H4 (cell line): Measurements from ENCODE around the gene TTC13. TPM values are rescaled to one million over a fixed set of nuclear protein-coding genes. Genes with fewer than 3 reads are reported as not detected.

Source experiments
- DNase-seq: peaks from one replicate; pipeline ENCODE4 v3.0.0-alpha.2; 2015; ENCODE audit warnings: low spot score
- total RNA-seq: library from RNA; depleted of rRNA; stranded (reverse); fragments of >200 nt; shearing (Covaris generic); gene quantifications from 2 replicates; pipeline ENCODE4 v1.2.3, GENCODE V29; 2014

Gene TTC13
- total RNA-seq, 1 experiment from 2014 or later: 8.3 TPM

DNA sequence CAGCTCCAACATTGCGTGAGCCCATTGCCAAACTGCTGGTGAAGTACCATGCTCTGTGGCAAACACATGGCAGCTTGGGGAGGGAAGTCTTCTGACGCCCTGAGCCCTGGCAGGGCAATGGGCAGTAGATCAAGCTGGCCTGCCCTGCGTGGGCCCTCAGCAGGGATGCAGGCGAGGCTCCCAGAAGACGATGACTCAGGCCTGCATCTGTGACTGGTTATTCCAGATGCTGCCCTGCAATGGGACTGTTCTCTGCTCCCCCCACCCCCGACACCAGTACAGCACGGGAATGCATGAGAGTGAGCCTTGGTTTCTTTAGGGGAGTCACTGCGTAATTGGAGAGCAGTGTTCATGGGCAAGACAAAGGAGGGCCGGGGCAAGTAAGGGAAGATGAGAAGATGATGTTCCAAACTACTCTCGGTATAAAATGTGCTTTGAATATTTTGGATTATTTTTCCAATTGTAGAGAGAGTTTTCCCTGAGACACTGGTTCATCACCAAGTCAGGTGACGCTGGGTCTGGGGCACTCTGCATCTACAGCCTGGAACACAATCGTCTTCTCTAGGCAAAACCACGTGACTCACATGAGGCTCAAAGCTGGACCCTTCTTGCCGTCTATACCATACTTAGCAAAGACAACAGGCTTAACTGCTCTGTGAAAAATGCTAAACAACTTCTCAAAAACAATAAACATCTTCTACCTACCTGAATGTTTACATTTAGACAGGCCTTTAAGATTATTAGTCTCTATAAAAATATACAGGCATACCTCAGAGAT is 101.3 kb downstream of the TTC13 start:
- peak; percentile 43 for DNase-seq

DNA sequence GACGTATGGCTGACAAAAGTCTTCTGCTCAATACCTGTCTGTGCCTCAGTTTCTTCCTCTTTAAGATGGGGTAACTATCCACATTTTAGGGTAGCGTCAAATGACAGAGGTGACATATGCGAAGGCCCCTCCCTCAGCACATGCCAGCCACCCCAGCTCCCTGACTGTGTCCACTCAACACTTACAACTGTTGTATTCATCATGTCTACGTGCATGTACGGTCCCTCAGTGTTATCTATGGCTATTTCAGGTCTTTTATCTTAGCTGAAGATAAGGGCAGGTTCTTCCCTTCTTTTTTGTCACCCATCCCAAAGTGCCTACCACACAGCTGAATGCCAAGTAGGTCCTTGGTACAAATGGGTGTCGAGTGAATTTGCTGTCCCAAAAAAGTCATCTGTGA is 102.0 kb downstream of the TTC13 start:
- no peak for DNase-seq

DNA sequence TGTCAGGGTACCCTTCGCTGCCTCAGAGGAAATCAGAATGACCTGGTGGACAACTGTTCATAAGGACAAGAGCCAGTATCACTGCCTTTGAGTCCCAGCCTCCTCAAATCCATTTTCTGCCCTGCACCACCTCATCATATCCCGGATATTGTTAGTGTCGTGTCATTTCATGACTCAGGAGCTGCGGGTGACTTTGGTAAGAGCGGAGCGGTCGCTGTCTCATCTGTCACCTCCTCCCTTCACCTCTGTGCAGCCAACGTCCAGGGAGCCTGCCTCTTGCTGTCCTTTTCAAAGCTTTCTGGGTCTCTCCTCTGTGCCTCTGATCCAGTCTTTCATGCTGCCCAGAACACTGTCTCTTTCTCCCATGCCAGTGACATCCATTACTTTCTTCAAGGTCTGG is 103.3 kb downstream of the TTC13 start:
- DNase-seq: no peak

DNA sequence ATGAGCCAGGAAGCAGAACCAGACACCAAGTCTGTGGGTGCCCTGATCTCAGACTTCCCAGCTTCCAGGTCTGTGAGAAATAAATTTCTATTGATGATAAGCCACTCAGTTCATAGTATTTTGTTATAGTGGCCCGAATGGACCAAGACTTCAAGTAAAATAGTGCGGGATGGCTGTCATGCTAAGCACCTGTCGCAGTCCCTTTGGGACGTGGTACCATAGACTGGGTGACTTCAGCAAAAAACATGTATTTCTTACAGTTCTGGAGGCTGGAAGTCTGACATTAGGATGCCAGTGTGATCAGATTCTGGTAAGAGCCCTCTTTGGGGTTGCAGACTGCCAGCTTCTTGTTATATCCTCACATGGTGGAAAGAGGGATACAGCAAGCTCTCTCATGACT is 107.7 kb downstream of the TTC13 start:
- DNase-seq: no peak

DNA sequence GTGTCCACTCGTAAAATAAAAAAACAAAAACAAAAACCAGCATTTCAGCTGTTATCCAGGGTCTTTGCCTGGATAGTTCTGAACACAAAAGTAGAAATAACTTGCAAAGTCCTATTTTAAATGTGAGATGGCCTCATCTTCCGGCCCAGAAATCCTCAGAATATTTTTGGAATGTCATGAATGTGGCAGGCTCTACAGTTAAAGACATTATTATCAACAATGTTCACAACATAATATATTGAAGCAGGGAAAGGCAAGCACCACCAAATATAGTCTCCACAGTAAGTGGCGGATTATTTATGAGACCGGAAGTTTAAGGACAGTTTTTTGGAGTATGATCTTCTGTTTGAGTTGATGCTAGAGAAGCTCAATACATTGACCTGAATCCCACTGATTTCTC is 109.2 kb downstream of the TTC13 start:
- no peak for DNase-seq

DNA sequence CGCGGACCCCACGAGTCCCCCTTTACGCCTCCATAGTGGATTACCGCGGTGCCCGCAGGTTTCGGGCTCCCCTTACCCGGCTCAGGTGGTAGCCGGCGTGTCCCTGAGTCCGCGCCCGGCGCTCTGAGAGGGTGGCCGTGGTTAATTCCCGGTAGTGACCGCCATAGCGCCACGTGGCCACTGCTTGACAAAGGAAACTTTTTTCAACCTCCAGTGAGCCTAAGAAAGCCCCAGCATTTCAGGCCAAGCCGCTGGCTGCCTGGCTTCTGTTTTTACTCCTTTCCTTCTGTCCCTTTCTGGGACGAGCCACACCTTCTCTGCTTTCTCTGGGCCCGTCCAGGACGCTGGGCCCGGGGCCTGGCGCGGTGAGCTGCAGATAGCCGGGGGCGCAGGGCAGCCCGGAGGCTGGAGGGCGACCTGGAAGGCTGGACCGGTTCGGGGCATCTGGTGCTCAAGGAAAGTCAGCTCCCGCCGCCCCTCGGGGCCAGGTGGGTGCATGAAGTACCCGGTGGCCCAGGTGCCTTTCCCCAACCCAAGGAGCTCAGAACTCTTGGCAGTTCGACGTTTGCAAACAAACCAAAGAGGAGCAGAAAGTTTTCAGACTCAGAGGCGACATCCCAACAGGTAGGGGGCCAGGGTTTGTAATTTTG is 109.8 kb downstream of the TTC13 start:
- peak; percentile 52 for DNase-seq

DNA sequence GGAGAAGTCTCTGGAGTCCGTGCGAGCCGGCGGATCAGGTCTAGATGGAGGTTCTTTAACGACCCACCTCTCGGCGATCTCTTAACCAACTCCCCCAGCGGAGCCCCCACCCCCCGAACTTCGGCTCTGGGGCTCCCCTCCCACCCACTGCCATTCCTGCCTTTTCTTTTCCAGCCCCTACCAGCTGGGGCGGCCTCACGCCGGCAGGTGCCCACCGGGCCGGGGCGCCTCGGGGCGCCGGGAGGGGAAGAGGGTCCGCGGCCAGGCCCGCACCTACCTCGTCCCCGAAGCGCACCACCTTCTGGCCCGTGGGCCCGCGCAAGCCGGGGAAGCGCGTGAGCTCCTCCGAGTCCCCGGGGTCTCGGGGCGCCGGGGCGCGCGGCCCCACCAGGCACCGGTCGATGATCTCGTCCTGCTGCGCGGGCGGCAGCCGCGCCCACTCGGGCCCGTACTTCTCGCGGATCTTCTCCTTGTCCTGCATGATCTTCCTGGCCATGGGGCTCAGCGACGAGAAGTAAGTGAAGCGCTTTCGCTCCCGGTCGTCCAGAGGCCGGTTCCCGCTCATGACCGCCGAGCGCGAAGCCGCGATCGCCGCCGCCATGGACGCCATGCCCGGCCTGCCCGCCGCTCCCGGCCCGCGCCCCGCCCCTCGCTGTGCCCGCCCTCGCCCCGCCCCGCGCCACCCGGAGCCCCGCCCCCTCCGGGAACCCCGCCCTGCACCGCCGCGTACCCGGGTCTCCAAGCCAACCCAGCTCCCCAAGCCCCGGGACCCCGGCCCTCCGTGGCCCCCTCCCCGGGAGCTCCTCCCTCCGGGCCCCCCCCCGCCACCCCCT is 110.5 kb downstream of the TTC13 start, which contains the start of gene C1orf198:
Gene C1orf198 (minus strand): TSS at position 619 of the 833 bp plus-strand sequence. CDS start 9 bp downstream, at position 610.
- DNase-seq: no peak

DNA sequence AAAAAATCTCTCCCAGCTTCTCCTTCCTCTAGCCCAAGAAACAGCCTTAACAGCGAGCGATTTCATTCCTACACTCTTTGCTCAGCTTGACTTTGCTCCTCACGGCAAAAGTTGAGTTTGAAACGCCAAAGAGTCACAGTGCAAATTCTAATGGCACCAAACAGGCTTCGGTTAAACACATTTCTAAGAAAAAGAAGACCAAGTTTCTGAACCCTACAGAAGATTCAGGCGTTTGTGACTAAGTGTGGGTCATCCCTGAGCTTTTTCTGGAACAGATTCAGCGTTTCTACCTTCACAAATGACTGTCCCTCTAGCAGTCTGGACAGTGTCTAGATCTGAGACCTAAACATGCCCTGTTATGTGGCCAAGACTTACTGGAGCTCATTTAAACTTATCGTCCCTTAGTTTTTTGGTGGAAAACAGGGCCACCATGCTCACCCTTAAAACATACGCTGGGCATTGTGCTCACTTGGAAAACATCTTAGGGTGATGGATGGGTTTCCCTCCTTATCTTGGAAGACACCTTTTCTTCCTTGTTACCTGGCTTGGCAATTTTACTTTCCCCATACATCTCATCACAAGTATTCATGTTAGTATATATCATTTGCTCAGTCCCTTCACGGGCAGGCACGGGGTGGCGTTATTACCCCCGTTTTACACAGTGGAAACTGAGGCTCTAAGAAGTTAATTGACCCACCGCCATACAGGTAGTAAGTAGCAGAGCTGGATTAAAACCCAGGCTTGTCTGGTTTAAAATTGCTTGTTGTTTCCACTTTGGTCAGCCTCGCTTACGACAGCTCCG is 111.4 kb downstream of the TTC13 start:
- no peak for DNase-seq

DNA sequence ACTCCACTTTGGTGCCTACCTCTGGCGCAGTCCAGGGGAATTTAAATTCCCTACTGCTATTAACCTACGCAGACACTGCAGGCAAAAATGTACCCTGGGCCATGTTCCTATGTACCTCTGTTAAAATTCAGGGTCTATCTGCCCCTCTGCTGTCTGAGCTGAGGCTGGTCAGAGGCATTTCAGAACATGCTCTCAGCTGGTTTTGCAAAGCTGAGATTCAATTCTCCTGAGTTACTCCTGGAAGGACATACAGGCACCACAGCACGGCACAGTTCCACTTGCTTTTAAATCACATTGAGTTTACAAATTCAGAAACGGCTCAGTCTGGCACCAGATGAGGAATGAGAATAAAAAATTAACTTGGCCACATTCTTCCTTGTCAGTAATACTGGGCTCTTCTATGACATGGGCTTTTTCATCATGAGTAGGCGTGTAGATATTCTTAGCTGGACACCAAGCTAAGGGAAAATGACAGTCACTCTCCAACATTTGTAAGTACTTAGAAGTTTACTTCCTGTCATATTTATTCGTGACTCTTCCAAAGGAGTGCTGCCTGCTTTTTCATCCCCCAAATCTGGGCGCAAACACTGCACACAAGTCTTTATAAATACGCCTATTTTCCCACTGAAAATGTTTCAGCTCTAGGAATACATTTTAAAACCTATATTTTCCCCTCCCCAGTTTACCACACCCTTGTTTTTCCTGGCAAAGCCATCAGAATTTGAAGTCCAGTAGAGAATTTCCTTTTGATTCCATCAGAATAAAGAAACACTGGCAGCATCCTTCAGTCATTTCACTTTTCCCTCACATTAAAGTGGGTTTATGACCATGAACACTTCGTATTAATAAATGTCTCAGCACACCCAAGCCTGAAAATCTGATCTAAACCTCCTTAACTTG is 112.2 kb downstream of the TTC13 start:
- no peak for DNase-seq

DNA sequence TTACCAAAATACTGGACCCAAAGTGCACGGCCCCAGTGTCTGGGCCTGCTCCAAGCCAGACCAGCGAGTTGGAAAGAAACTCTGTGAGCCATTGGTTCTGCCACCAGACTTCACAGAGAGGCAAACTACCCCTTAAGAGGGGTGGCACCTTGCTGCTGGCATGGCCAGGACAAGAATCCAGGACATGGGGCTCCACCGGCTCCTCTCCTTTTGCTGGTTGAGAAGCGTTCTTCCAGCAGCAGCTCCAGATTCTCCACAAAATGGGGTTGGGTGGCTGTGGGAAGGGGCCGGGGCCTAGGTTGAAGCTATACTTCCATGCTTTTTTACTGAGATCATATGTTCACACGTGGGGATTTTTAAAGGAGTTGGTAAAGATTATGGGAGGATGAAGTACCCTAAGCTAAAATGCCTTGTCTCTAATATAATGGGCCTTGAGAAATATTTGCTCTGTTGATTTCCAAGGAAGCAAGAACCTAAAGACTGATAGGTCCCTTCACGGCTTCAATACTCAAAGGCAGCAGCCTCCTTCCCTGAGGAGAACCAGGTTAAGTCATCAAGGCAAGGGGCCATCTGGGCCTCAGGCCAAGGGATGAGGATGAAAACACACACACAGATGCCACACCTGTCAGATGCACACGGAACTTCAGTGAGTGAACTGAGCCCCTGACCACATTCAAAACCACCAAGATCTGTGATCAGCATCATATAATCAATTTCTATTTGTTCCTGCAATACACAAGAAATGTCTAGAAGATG is 113.4 kb downstream of the TTC13 start:
- no peak for DNase-seq

DNA sequence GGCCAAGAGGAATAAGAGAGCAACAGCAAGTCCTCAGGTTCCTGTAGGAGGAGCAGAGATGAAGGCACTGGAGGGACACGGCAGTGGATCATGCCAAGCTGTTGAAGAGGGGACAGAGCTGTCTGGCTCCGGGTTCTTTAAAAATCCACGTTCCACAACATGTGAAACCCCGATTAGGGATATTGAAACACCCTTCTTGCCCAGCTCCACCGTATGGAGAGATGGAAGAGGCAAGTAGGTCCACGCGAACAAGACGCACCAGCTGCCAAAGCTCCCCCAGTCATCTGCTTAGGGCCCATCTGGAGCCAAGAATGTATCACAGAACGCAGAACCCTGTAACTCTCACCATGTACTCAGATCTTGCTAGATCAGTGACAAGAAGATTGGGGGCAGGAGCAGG is 114.2 kb downstream of the TTC13 start:
- no peak for DNase-seq

DNA sequence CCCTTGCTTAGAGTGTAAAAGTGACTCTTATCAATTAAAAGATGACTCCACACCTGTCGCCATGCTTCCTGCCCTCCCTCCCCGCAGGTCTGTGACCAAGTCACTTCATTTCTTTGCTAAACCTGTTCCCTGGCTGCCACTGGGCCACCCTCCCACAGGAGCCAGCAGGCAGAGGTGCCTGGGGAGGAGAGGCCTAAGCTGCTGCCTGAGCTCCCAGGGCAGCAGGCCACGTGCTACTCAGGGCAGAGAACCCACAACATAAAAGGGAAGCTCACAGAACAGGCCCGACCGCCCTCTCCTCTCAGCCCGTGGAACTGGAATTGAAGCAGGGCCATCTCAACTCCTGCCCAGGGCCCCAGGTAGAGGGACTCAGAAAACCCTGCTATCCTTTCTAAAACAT is 115.2 kb downstream of the TTC13 start:
- no peak for DNase-seq

DNA sequence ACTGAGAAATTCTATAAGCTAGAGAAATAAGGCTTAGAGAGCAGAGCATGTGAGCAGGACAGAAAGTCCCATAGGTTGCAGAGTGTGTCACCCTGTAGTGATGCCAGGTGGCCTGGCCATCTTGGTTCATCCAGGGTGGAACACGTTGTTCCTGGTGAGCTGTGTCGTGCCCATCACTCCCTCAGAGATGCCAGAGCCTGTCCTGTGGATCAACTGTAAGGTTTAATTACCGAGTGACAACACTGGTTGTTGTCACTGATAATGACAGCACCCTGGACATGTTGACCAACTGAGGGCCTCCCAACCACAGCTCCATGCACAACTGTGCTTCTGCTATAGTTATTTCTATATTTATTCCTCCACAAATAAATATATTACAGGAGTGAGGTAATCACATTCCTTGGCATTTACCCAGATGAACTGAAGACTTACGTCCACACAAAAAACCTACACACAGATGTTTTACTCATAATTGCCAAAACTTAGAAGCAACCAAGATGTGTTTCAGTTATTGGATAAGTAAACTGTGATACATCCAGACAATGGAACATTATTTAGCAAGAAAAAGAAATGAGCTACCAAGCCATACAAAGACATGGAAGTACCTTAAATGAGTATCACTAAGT is 116.6 kb downstream of the TTC13 start:
- no peak for DNase-seq

DNA sequence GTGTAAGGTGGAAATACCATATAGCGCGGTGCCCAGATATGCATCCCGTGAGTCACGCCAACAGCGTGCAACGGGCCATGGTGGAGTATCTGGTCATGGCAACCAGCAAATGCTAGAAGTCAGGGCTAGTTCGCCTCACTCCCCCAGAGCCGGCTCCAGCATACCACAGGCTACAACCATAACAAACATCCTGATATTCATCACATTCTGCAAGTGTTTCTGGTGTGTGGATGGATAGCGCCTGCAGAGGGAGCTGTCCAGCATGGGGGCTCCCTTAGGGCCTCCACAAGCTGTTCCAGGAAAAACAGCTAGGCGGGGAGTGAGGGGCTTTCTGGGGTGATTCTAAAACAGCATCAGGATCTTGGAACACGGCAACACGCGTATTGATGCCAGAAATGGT is 117.2 kb downstream of the TTC13 start:
- DNase-seq: no peak

DNA sequence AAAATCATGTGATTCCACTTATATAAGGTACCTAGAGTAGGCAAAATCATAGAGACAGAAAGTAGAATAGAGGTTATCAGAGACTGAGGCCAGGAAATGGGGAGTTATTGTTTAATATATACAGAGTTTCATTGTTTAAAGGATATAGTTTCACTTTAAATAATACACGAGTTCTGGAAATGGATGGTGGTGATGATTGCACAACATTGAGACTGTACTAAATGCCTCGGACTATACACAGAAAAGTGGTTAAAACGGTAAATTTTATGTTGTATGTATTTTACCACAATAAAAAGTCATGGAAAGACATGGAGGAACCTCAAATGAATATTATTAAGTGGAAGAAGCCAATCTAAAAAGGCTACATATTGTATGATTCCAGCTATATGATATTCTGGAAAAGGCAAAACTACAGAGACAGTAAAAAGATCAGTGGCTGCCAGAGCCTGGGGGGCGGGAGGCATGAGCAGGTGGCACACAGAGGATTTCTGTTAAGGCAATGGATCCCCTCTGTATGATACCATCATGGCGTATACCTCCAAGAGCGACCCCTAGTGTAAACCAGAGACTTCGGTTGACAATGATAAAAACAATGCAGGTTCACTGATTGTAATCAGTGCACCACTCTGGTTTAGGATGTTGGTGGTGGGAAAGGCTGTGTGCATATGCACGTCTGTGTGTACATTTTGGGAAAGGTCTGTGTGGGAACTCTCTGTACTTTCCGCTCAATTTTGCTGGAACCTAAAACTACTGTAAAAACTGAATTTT is 117.9 kb downstream of the TTC13 start:
- no peak for DNase-seq

DNA sequence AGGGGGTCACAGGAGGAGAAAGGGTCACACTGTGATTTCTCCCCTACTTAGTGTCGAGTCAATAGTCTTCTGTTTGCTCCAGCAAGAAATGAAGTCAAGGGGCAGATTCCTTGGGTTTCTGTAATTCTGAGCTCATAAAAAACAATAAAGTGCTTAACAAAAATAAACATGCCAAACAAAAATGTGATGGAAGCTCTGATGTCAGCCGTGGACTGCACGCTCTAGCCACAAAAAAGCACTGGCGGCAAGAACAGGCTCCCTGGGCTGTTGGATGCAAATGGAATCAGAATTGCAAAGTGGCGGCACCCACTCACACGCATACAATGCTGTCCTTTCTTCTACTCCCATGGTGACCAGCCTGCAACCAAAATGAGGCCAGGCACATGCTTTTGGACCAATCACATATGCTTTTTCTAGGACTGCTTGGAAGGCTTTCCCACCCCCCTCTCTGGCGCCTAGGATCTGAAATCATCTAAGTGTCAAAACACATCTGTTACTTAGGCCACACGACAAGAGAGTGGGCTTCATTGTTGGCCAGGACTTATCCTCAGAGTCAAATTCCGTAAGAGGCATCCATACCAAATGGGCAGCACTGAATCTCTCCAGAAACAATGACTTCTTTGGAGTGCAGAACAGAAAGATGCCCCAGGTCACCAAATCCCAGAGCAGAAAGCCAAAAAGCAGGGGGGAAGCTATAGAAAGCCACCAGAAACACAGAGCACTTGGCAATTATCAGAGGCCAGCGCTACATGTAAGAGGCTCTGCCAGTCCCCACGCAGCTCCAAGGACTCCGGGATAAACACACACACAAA is 119.5 kb downstream of the TTC13 start:
- peak; percentile 71 for DNase-seq

DNA sequence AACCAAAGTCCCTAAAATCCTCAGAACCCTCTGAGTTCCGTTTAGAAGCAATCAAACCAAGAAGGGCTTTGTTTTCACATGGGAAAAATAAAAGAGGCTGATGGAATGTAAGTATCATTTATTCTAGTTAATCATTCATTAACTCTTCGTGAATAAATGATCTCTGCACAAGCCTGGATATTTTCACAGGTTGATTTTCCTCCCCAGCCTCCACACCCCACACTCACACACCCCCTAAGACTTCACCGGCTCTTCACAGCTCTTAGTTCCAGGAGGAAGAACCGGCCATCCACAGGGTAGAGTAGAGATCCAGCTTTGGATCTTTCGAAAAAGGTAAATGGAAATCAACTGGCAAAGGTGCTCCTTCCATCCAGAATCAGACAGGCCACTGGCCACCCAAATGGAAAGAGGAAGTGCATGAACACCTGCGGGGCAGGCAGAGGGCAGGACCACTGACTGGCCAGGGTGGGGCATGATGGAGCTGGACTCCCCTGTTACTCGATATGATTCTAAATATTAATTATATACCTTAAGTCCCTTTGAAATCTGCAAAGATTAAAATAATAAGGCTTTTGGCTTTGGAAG is 120.3 kb downstream of the TTC13 start:
- DNase-seq: no peak
